Erythroblast (primary cell): Measurements from ENCODE around the gene NEDD1.

Experiments used
- DNase-seq, 2 experiments: peaks; one replicate each; lab custom pipeline; 2025; lab: John Stamatoyannopoulos, UW
- GATA1 ChIP-seq: IDR thresholded peaks from 2 replicates; pipeline ENCODE4 v1.6.1; 2011; ENCODE audit warnings: low read depth, mild to moderate bottlenecking, control low read depth, low read length, moderate library complexity
- POLR2A ChIP-seq: IDR thresholded peaks from 2 replicates; pipeline ENCODE4 v1.6.1; 2011; ENCODE audit warnings: mild to moderate bottlenecking, low read length

NEDD1 gene

GRCh38 chr12:96881608-96882007 lies 25.4 kb upstream of the NEDD1 start:
- no peak for DNase-seq
- TF ChIP-seq POLR2A, result no peak
- TF ChIP-seq GATA1, result no peak

DNA sequence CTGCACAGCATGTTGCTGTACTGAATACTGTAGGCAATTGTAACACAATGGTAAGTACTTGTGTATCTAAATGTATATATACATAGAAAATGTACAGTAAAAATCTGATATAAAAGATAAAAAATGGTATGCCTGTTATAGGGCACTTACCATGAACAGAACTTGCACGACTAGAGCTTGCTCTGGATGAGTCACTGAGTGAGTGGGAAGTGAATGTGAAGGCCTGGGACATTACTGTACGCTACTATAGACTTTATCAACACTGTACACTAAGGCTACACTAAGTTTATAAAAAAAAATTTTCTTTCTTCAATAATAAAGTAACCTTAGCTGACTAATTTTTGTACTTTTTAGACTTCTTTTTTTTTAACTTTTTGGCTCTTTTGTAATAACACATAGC lies 24.2 kb upstream of the NEDD1 start:
- TF ChIP-seq POLR2A (no peak), GATA1 (no peak)
- no peak for DNase-seq

DNA sequence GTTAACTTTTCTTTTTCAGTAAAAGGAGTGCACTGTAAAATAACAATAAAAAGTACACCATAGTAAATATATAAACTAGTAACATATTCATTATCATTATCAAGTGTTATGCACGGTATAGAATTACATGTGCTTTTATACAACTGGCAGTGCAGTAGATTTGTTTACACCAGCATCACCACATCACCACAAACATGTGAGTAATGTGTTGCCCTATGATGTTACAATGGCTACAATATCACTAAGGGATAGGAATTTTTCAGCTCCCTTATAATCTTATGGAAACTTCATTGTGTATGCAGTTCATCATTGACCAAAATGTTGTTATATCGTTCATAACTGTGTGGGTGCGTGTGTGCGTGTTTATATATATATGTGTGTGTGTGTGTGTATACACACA lies 23.5 kb upstream of the NEDD1 start:
- TF ChIP-seq GATA1 (no peak), POLR2A (no peak)

DNA sequence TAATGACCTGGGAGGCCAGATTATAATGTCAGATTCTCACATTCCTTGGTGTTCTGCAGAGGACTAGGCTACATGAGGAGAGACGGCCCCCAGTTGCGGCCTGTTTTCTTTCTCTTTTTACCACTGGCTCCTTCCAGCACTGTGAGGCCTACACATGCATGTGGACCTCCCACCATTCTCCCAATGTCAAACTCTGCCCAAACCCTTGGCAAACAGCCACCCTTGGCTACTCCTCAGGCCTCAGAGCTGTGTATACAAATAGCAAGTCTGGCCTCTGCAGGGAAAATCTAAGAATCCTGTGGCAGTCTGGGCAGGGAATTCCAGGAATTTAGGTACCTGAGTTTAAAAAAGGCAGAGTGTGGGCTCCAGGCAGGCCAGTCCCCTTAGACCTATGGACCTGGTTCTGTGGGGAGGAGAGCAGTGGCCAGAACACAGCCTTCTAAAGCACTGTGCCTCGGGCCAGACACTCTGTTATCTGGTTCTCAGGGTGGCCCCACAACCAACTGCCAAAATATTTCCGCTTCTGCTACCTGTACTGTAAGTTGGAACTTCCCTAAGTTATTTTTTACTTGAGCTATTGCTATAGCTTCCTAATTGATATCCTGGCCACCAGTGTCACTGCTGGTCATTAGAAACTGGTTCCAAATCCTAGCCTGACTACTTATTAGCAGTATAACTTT lies 19.9 kb upstream of the NEDD1 start:
- no peak for TF ChIP-seq GATA1
- TF ChIP-seq POLR2A, result no peak

More for the DNA sequence above, 23.5 kb upstream of the NEDD1 start:
- DNase-seq, result no peak

DNA sequence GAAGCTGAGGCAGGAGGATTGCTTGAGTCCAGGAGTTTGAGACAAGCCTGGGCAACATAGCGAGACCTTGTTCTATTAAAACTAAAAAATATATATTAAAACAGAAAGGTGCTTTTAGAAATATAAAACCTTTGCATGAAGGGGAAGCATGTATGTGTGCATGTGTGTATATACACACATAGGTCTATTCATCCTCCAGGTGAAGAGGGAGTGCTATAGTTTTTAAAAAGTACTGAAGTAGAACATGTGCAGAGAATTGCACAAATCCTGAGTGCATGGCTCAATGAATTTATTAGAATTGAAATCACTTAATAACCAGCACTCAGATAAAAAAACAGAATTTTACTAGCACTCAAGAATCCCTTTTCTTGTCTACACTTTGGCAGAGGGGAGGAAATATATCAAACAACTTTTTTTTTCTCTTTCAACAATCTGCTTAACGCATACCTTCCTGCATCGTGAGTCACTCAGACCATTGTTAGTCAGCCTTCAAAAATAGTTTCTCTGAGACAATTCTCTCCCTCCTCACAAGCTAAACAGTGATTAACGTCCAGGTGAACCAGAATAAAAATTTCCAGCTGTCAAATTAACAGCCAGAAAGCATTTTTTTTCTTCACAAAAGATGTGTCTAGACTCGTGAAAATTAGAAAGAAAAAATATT lies 17.7 kb upstream of the NEDD1 start:
- DNase-seq, result no peak
- no peak for TF ChIP-seq GATA1
- TF ChIP-seq POLR2A, result no peak

More for the DNA sequence above, 19.9 kb upstream of the NEDD1 start:
- peak in 1 of 2 experiments; percentile 26 for DNase-seq

DNA sequence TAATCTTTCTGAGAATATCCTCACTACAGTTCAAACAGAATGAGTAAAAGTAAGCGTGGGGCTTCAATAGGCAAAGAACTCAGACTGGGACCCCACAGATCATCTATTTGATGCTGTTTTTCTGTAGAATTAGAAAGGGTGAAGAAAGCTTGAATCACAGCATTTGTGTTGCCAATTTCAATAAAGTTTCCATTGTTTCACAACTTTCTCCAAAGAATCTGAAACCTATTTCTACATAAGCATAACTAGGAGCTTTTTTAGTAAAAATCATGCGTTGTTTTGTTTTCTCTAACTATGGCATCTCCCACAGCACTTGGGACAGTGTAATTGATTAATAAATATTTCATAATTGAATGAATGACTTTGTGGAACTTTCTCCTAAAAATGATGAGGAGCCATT lies 16.7 kb upstream of the NEDD1 start:
- DNase-seq, result no peak
- no peak for TF ChIP-seq GATA1
- TF ChIP-seq POLR2A, result no peak

- TF ChIP-seq POLR2A, result no peak
- no peak for TF ChIP-seq GATA1
- DNase-seq, result no peak
Observed at GRCh38 chr12:96892104-96892503, 15.0 kb upstream of the NEDD1 start.

DNA sequence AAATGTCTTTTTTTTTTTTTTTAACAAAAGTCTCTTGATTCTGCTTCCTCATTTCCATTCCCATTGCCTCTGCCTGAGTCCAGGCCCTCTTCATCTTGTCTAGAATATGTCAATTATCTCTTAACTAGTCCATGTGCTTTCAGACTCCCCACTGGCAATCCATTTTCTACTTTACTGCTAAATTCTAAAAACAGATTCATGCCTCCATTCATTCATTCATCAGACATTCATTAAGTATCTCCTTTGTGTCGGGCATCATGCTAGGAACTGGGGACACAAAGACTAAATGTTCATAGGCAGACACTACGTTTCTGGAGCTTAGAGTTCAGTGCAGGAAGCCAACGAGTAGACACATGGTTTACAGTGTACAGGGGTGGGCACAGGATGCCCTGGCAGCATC lies 9.6 kb upstream of the NEDD1 start:
- DNase-seq, result no peak
- TF ChIP-seq GATA1 (no peak), POLR2A (no peak)

DNA sequence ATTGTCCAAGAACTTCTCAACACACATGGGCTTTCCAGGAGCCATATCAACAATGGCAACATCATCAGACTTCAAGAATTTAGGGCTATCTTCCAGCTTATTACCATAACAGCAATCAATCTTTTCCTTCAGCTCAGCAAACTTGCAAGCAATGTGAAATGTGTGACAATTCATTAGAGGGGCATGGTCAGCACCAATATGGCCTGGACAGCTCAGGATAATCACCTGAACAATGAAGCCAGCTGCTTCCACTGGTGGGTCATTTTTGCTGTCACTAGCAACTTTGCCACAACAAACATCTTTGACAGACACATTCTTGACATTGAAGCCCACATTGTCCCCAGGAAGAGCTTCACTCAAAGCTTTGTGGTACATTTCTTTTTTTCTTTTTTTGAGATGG lies 5.9 kb upstream of the NEDD1 start:
- DNase-seq, result no peak
- no peak for TF ChIP-seq GATA1
- TF ChIP-seq POLR2A, result no peak

DNA sequence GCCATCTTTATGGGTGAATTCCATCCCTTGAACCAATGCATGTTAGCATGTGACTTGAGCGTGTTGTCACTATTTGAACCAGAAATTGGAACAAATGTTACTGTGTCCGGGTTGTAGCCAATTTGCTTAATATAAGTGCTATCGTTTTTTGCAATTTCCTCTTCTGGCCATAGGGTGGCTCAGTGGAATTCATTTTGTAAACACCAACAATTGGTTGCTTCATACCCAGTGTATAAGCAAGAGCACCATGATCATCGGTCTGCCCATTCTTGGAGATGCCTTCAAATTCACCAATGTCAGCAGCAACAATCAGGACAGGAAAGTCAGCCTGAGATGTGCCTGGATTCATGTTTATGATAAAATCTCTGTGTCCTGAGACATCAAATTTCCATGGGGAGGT lies 5.0 kb upstream of the NEDD1 start:
- TF ChIP-seq POLR2A, result no peak

DNA sequence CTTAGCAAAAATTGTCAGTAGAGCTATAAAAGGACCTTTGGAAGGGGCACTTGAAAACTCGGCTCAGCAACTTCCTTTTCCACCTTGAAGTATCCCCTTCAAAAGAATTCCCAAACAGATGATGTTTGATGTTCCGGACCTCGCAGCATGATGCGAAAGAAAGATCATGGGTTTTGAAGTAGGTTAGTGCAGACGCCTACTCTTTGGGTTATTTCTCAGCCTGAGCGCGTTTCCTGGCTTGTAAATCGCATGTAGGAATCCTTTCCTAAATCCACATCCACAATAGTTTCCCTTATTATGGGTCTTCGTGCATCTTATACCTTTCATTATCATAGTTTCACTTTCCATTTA lies 584 bp upstream of the NEDD1 start:
- no peak for DNase-seq
- no peak for TF ChIP-seq GATA1
- no peak for TF ChIP-seq POLR2A

More for the DNA sequence above, 5.0 kb upstream of the NEDD1 start:
- DNase-seq, result peak in 1 of 2 experiments; percentile 9

DNA sequence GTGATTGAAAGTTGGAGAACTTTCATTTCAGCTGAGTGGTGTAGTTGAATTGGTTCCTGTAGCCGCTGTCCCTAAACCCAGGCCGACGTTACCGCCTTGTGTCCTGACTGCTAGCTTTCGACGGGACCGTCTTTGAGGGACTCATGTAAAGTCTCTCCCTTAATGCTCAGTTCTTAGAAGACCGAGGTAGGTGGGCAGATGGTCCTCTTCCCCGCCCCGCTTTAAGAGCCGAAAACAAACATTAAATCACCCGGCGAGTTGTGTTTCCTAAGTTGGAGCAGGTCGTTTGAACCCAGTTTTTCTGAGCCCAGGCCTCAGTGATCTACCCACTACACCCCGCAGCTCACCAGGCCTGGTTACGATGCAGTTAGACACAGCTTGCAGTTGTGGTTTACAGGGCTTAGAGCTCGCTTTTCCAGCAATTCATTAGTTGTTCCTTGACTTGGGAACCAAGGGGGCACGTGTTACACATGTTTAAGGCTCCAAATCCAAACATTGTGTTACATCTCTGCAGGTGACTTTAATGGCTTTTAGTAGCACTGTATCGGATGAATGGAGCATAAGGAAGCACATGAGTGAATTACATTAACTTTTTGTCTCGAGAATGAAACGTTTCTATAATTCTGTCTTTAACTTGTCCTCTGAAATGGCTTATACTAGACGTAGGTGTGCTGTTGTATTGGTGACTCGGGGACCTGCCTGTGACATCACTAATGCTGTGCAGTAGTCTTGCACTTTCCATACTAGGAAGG lies 790 bp downstream of the NEDD1 start:
- DNase-seq, result peak; percentile 66 to 74
- no peak for TF ChIP-seq GATA1
- no peak for TF ChIP-seq POLR2A

GRCh38 chr12:96908423-96908675 lies 1.3 kb downstream of the NEDD1 start:
- no peak for TF ChIP-seq POLR2A
- TF ChIP-seq GATA1, result no peak
- DNase-seq, result no peak

- no peak for DNase-seq
- TF ChIP-seq GATA1, result no peak
- TF ChIP-seq POLR2A, result no peak
Observed at GRCh38 chr12:96912261-96912660, 5.2 kb downstream of the NEDD1 start.
